Left ventricle myocardium inferior (tissue), 1 donor: Measurements from ENCODE around the gene COPB2. TPM values are rescaled to one million over a fixed set of nuclear protein-coding genes. Genes with fewer than 3 reads are reported as not detected.

ENCODE experiments used
- DNase-seq: peaks from one replicate; pipeline ENCODE4 v3.0.0-alpha.2; 2020
- H3K27ac ChIP-seq: fragments of 200-600 bp; replicated peaks from 2 replicates; pipeline ENCODE4 v1.8.0; 2021
- H3K27me3 ChIP-seq: fragments of 200-600 bp; 2 replicates; pipeline ENCODE4 v1.8.0; 2021; ENCODE audit warnings: low read depth
- H3K36me3 ChIP-seq: fragments of 200-600 bp; 2 replicates; pipeline ENCODE4 v1.8.0; 2021
- H3K4me1 ChIP-seq: fragments of 200-600 bp; 2 replicates; pipeline ENCODE4 v1.8.0; 2021
- H3K4me3 ChIP-seq: fragments of 200-600 bp; 2 replicates; pipeline ENCODE4 v1.8.0; 2021; ENCODE audit warnings: mild to moderate bottlenecking, moderate library complexity
- H3K9me3 ChIP-seq: fragments of 200-600 bp; replicated peaks from 2 replicates; pipeline ENCODE4 v1.8.0; 2021
- CTCF ChIP-seq: fragments of 200-600 bp; IDR thresholded peaks from 2 replicates; pipeline ENCODE4 v1.8.0; 2021; ENCODE audit warnings: antibody characterized with exemption, mild to moderate bottlenecking, borderline replicate concordance
- intact Hi-C: fragments of 100-400 bp; cut with micrococcal nuclease; formaldehyde crosslinking; loops from one replicate; pipeline ENCODE4 v1.11.0; 2022
- total RNA-seq: library from RNA; stranded (reverse); fragmentation: NEBNext Ultra II Directional; extraction: Animal tissue kit (Norgen Biotek cat#: 25700); gene quantifications from one replicate; pipeline ENCODE4 v1.2.1, GENCODE V29; 2021
- donor health status: DM: no; HTN: yes; CAD: no; lungs with severe emphysema.

COPB2 gene
- total RNA-seq, 1 donor from 2014 or later: 68.8 TPM

- H3K9me3 ChIP-seq: no peaks in the 10 kb centered on the region
- no peak overlapping the region for H3K4me3 ChIP-seq
- H3K27me3 ChIP-seq: peaks cover 41% of the 10 kb centered on the region
- no peak overlapping the region for H3K27ac ChIP-seq
- no peak for DNase-seq
- intact Hi-C loops: loop anchor here (5.0 kb wide), 1 partner anchor 214 kb away; no protein-coding TSS in a partner anchor
- peaks cover 8% of the 10 kb centered on the region for H3K4me1 ChIP-seq
- TF ChIP-seq CTCF: no peak
- no peaks in the 10 kb centered on the region for H3K36me3 ChIP-seq
Observed at GRCh38 chr3:139326707-139327106, 62.7 kb downstream of the COPB2 start.

GRCh38 chr3:139326131-139326530, 63.3 kb downstream of the COPB2 start:
- Histone ChIP-seq H3K27ac (no peak overlapping the region), H3K4me3 (no peak overlapping the region), H3K4me1 (peaks cover 8% of the 10 kb centered on the region), H3K27me3 (peaks cover 35% of the 10 kb centered on the region), H3K9me3 (no peaks in the 10 kb centered on the region), H3K36me3 (no peaks in the 10 kb centered on the region)
- TF ChIP-seq CTCF: no peak
- intact Hi-C loops: loop anchor here (5.0 kb wide), 1 partner anchor 214 kb away; no protein-coding TSS in a partner anchor
- no peak for DNase-seq

GRCh38 chr3:139325551-139325950, 63.9 kb downstream of the COPB2 start:
- Histone ChIP-seq H3K4me3 (no peak overlapping the region), H3K4me1 (peaks cover 8% of the 10 kb centered on the region), H3K27ac (no peak overlapping the region), H3K9me3 (no peaks in the 10 kb centered on the region), H3K27me3 (peaks cover 30% of the 10 kb centered on the region), H3K36me3 (no peaks in the 10 kb centered on the region)
- intact Hi-C loops: loop anchor here (5.0 kb wide), 1 partner anchor 213 kb away; no protein-coding TSS in a partner anchor
- peak; percentile 24 for DNase-seq
- no peak for TF ChIP-seq CTCF

- DNase-seq: no peak
- Histone ChIP-seq H3K27me3 (peaks cover 19% of the 10 kb centered on the region), H3K4me1 (peaks cover 5% of the 10 kb centered on the region), H3K9me3 (no peaks in the 10 kb centered on the region), H3K27ac (no peak overlapping the region), H3K4me3 (no peak overlapping the region), H3K36me3 (no peaks in the 10 kb centered on the region)
- TF ChIP-seq CTCF: no peak
- intact Hi-C loops: no loop called here
Observed at GRCh38 chr3:139324456-139324855, 65.0 kb downstream of the COPB2 start.

- Histone ChIP-seq H3K27me3 (peaks cover 16% of the 10 kb centered on the region), H3K36me3 (no peaks in the 10 kb centered on the region), H3K27ac (no peak overlapping the region), H3K9me3 (no peaks in the 10 kb centered on the region), H3K4me1 (no peaks in the 10 kb centered on the region), H3K4me3 (no peak overlapping the region)
- DNase-seq: no peak
- intact Hi-C loops: no loop called here
- no peak for TF ChIP-seq CTCF
Observed at GRCh38 chr3:139323146-139323545, 66.3 kb downstream of the COPB2 start.
